Activated CD4-positive, alpha-beta T cell treated with anti-CD3 and anti-CD28 coated beads for 4 hours (primary cell): Measurements from ENCODE around the gene NFIX.

ENCODE experiments used
- DNase-seq, 2 donors: peaks; one replicate each; pipeline ENCODE4 v3.0.0-alpha.2; 2020

Gene NFIX

DNA sequence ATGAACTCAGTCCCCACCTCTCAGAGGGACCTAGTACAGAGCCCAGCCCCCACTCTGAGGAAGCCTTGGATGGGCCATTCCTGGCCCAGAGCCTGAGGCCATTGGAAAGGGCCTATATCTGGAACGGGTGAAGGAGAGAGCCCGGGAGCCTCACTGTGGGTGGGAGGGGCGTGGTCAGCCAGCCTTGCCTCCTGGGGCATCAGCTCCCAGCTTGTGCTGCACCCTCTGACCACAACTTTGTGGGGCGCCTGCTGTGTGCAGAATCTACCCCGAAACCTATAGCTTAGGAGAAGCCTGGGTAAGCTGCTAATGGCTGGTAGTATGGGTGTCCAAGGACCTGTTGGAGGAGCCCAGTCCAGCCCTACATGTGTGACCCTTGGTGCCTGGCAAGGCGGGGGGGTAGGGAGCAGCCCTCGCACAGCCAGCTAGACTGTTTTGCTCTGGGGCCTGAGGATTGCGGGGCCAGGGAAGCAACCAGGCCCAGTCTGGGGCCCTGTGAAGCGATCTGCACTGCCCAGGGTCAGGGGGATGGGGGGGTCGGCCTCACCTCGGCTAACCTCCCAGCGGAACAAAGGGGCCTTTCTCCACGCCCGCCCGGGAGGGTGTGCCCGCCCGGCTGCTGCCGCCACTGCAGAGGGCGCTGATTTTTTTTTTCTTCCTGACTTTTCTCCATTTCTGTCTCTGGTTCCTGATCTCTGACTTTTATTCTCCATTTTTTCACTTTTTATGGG is 65.1 kb downstream of the NFIX start:
- DNase-seq = no peak

DNA sequence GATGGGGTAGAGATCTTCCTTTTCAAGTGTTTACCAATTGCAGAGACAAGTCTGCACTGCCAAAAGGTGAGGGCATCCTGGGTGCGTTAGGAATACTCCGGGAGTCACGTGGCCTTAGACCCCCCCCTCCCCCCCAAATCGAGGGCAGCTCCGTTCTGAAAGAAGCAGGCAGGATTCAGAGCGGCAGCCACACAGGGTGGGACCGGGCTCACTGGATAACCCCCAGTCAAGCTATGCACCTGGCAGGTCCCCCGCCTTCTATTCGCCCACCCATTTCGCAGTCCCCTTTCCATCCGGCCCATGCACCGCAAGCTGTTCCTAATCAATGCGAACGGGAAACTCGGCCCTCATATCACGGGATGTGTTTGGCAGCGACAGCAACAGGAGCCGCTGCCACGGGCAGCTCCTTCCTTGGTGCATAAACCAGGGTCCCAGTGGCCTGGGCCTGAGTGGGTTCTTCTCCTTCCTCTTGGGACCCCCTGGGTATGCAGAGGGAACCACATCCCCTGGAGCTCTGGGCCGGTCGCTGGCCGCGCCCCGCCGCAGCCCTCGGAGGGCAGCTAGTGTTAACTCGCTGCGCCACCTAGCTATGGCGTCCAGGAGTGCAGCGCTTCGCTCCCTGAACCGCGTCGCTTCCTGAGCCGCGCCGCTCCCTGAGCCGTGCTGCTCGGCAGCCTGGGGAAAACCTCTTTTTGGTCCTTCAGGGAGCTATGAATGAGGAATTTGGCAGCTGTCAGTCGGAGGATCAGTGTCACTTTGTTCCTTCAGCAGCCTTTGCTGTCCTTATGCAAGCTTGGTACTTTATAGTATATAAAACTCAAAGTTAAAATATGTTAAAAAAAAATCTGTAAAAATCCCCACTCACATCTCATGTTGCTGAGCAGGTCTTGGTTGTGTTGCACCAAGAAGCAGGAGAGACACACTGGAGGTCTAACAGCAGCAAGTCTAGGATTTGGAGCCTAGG is 66.0 kb downstream of the NFIX start:
- DNase-seq = peak; percentile 66 to 79

DNA sequence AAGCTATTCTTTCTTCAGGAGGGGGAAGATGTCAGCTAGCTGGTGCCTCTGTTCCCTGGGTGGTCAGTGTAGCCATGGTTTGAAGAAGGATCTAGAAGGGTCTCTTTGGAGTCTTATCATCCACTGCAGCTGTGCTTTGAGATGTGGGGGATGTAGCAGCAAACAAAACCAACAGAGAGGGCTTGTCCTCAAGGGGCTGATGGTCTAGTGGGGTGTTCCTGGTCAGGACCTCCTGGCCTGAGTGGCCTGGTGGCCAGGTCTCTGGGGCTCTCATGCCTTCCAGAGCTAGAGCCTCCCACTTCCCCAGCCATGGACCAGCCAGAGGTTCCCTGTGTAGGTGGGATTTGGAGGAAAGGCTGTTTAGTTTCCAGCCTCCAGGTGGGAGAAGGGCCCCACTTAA is 67.0 kb downstream of the NFIX start:
- DNase-seq = no peak

DNA sequence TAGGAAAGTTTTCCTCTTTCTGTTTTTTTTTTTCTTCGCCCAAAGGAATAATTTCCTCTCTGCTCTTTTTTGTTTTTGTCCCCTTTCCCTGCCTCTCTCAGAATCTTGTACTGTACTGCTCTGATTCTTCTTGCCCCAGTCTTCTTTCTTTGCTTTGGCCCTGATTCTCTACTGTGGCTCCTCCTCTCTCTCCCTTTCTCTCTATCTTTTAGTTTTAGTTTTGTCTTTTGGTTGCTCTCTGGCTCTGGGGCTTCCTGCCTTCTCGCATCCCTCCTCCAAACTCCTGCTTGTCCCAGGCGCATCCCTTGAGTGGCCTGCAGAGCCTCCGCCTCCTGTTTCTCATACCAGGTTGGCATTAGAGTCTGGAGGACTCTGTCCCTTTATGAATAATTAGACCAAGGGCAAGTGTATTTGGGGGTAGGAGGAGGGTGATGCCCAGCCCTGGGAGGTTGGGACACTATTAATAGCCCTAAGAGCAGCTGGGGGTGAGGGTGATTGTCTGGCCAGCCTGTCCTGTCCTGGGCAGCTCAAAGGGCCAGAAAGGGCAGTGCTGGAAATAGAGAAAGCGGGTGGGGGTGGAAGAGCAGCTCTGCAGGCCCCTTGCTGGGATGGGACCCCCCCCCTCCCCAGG is 68.3 kb downstream of the NFIX start:
- DNase-seq = no peak

DNA sequence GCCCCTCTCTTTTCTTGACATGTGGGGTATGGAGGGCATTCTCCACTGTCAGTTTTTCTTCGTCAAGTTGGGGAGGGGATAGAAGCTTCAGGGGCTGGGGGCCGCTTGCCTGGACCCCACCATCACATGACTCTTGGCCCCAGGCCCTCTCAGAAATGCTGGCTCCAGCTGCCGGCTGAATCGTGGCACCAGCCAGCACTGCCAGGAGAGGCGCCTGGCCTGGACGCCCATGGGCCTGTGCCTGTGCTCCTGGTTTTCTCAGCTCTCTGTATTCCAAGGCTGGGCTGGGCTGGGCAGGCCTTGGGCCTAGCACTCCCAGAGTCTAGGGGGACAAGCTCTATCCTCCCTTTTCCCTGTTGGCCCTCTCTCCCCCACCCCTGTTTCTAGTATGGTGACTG is 68.8 kb downstream of the NFIX start:
- no peak for DNase-seq

DNA sequence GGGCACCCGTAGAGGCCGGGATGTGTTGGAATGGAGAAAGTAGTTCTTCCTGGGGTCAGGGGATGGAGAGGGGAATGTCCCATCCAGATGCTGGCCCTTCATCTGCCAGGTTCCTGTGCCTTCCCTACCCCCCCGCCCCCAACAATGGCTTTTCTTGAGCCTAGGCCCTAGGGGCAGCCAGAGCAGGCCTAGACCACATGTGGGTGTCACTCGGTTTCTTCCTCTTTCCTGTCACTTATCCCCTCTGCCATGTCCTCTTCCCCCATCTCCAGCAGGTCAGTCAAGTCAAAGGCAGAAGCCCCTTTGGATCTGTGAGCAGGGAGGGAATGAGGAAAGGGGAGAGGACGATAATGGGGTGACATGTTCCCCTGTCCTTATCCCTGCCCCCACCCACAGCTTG is 71.0 kb downstream of the NFIX start:
- DNase-seq = no peak

DNA sequence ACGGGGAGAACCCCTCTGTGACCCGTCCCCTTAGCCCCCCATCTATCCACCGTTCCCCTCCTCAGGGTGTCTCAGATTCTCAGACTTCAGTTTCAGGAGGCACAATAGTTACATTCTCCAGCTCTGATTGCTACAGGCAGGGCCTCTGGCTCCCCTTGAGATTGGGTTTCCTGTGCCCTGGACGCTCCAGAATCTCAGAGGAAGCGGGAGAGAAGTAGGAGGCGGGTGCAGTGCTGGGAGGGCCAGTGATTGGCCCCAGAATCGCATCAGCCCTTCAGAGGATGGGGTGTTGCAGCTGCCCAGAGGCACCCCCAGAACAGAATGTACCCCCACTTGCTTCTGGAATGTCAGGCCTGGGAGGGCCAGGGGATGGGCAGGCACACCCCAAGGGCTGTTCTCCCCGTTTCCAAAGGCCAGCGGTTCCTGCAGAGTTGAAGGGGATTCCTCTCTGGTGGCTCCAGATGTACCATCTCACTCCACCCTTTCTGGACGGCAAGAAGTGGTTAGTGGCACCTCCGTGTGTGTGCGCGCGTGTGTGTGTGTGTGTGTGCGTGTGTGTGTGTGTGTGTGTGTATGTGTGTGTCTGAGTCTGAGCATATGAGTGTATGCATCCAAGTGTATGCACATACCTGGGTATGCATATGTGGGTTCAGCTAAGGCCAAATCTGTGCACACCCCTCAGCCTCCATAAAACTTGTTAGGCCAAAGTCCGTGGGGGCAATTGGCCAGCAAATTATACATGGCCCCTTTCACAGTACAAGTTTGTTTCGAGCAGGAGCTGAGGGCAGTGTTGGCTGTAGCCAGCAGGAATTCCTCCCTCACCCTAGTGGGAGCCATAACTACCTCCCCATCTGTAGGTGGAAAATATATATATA is 71.9 kb downstream of the NFIX start:
- no peak for DNase-seq

DNA sequence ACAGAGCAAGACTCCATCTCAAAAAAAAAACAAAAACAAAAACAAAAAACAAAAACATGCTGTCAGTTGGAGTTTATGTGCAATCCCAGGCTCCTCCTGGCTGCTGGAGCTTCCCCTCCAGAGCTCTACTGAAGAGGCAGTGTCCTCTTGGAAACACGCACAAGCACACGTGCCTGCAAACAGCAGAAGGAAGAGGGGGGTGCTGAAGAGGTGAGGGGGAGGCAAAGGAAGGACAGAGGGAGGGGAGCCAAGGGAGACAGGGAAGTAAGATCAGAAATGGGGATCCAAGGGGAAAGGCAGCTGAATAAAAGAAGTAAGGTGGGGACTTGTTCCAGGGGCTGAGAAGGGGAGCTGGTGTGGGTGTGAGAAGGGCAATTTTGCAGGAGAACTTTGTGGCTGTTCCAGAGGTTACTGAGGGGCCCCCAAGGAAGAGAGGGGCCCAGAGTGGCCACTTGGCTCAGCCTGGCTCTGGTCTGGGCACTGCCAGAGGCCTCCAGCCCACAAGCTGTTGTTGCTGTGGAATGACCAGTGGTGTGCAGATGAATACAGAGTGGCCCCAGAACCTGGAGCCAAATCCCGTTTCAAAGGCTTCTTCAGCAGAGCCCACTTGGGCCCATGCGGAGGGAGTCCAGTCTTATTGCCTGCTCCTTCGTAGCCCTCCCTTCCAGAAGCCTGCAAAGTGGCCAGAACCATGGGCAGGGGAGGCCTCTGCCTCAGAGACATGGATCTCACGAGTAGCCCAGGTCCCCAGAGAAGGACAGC is 73.0 kb downstream of the NFIX start:
- DNase-seq = no peak

DNA sequence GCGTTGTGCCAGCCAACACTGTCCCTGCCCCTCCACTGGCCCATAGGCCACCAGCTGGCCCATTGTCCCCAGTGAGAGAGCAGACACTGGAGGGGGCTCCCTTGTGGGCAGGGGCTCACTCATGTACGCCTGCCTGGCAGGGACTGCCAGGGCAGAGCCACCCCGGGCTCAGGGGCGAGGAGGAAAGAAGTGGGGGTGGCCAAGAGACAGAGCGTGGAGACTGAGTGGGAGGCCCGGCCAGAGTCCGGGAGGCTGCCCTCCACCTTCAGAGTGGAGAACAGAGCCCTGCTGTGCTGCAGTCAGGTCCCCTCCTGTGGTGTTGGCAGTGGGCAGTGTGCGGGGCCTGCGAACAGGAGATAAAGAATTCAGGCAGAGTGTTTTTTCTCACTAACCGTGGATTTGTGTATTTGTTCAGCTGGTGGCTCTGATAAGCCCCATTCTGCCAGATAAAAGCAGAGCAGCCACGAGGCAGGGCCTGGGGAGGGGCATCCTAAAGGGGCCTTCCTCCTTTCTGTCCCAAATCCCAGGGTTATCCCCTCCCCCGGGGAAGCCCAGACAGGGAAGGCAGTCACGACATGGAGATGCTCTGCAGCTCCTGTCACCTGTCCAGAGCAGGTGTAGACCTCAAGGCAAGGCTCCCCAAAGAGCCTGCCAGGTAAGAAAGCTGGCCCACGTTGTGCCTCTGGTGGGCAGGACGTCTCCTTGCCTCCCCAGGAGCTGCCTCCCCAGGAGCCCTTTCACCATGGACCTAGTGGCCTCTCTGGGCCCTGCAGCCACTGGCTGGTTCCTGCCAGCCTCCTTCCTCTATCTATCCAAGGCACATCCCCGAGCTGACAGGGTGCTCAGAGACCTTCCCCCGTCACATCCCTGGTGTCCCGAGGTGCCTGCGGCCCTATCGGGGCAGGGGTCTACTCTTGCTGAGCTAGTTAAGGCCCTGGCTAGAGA is 74.4 kb downstream of the NFIX start:
- DNase-seq = no peak

DNA sequence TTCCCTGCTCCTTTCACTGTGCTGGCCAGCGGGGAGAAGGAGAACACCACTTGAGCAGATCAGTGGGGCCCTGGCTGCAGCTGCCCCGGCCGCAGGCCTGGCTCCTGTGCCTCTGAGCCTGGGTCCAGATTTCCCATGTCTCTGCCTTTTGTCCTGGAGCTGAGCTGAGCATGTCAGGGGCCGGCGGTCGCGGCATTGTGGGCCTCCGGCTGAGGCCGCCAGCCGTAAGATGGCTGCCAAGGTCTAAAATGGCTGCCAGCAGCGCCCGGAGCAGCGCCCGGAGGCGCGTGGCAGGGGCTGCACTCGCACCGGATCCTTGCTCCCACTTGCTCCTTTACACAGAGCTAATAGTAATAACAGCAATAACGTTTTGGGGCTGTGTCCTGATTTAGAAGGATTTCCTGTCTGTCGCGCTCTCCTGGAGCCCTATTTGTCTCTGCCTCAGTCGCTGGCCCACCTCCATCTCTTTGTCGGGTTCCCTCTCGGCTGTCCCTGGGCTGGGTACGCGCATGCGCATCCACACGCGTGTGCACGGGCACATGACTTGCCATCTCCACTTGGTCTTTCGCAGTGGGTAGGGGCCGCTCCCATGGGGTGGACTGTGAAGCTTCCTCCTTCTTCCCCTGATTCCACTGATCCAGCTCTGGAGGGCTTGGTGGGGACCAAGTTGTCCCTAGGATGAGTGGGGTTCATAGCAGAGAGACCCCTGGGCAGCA is 75.3 kb downstream of the NFIX start:
- DNase-seq = no peak

DNA sequence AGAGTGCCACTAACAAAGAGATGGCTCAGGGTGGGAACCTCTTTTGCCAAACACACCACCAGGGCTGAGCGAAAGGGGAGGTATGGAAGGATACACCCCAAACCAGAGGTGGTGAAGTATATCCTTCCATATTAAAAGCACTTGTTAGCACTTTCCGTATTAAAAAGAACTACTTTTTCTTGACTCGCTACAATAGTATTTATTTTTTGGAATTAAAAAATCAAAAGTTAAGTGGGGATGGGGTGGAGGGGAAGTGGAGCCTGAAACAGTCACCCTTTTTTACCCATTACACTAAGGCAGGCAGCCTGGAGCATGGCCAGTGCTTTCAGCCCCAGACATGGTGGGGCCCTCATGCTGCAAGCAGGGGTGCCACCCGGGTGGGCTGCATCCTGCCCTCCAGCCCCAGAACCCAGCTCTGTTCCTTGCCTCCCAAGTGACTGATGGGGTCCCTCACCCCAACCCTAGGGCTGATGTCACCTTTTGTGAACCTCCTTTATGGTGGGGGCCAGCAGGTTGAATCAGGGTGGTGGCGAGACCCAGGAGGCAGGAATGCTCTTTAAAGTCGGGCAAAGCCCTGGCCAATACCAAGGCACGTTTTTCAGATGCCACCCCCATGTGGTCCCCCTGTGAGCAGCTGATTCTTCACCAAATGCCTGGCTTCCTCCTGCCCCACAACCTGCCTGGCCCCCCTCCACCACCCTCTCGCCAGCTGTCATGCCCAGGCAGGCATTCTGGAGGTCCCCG is 76.3 kb downstream of the NFIX start:
- no peak for DNase-seq

DNA sequence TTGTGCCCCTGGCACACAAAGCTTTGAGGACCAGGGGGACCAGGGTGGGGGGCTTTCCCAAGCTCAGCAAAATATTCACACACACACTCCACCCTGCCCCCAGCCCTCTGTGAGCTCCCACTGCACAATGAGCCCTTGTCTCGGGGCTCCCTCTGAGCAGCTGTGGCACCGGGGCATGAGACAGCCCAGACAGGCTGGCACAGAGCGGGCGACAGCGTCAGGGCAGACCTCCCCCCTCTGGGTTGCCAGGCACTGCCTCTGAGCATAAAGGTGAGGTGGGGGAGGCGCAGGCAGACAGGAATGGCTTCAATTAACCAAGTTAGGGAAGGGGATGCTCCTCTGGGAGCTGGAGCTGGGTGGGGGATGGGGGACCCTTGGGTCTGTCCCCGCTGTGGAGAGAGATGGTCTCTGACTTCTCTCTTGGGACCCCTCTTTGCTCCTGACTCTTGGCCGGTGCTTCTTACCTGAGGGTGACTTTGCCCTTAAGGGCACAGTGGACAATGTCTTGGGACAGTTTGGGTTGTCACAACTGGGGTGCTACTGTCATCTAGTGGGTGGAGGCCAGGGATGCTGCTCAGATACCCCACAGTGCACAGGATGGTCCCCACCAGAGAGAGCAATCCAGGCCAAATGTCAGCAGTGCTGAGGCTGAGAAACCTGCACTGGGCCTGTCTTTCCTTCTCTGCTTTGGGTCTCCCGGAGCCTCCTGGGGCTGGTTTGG is 77.1 kb downstream of the NFIX start:
- DNase-seq = no peak

DNA sequence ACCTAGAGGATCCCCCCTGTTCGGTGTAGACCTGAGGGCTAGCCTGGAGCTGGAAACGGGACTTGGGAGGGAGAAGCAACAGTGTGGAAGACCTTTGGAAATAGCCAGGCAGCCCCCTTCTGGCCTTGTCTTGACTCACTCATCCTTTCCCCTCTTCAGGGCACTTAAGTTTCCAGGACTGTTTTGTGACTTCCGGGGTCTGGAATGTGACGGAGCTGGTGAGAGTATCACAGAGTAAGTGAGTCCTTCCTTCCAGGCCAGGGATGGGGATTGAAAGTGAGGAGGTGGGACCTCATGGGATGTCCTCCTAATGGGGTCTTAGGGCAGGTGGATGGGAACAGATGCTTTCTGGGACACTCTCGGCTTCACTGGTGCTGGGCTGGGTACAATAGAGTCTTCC is 78.0 kb downstream of the NFIX start:
- DNase-seq = no peak

DNA sequence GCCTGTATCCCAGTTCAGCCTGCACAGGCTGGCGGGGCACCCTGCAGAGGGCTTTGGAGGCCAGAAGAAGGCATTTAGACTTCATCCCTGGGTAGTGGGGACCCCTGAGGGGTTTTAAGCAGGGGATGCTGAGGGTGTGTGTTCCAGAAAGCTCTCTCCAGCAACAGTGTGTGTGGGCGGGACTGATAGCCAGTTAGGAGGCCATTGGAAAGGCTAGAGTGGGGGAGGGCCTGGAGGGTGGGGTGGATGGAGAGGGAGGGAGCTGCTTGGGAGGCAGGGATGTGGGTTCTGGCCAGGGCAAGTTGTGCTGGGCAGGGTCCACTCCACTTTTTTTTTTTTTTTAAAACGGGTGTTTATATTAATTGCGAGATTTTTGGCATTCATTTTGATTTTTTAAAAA is 79.1 kb downstream of the NFIX start:
- DNase-seq = no peak

DNA sequence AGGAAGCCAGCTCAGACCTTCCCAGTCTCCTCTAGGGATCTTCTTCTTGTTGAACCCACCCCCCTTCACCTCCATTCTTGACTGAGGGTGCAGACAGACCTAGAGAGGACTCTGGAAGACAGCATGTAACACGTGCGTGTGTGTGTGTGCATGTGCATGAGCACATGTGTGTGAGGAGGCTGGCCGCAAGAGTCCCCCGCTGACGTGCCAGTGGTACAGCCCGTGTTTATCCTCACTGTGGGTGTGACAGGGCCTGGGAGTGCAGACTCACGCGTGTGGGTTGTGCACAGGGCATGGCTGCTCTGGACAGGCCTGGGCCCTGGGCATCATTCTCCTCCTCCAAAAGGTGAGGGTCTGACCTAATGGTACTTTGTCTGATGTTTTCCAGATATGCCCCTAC is 81.0 kb downstream of the NFIX start:
- DNase-seq = no peak

DNA sequence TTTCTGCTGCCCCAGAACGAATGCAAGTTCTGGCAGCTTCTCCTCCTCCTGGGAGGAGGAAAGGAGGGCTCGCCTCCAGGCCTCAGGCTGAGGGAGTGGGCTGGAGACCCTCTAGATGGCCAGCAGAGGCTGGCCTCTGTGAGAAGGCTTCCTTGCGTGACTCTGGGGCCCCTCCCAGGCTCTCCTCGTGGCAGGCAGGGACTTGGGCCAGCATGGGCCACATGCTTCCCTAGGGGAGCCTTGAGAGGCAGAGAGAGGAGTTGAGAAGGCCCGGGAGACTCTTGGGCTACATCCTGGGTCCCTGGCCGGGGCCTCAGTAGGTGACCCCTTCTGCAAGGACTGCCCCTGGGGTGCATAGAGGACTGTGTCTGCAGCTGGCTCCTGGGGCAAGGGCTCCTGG is 81.5 kb downstream of the NFIX start:
- DNase-seq = no peak

DNA sequence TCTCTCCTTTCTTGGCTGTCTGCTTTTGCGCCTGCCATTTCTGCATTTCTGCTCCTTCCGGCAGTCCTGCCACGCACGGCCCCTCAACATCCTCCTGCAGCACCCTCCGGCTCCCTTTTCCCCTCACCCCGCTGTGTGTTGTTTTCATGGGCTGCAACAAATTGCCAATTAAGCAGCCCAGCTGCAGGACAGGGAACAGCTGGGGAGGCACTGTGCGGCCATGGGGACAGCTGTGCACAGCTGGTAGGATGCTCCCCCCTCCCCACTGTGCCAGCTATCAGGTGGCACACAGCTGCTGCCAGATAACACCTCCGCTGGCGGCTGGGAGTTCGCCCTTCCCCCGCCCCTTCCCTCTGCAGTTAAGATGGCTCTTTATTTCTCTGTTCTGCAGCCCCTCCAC is 82.0 kb downstream of the NFIX start:
- DNase-seq = no peak

DNA sequence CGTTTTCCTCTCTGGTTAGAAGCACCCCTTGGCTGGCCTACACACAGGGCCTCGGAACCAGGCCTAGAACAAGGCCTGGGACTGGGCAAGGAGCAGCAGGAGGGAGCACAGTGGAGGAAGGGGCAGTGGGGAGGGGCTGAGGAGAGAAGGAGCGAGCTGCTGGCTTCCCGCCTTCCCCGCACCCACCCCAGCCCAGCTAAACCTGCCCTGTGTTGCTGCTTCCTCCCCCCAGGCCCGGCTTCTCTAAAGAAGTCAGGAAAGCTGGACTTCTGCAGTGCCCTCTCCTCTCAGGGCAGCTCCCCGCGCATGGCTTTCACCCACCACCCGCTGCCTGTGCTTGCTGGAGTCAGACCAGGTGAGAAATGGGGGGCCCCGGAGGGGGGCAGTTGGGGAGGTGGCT is 83.1 kb downstream of the NFIX start:
- no peak for DNase-seq
